Panc1 (cell line): ENCODE measurements around the gene ZNF587B. TPM values are rescaled to one million over a fixed set of nuclear protein-coding genes. Genes with fewer than 3 reads are reported as not detected.
"Not testable (repeated sequence)": the region's sequence is repeated elsewhere in the genome, so short reads cannot be mapped to it uniquely, and the experiment has no call there.

Experiments used
- ATAC-seq: fragments of 200-7000 bp; cut with Tn5 transposase; 2 replicates; pipeline ENCODE4 v1.9.1; 2020; ENCODE audit warnings: mild to moderate bottlenecking, moderate library complexity
- BruUV-seq: library from RNA; stranded (reverse); fragments of 400-500 nt; replicated peaks from 2 replicates; lab custom pipeline; 2021; lab: Mats Ljungman, UMichigan
- CTCF ChIA-PET: fragments of 300-600 bp; sonication (Branson Sonifier 250); formaldehyde crosslinking; loops from one replicate; lab custom pipeline; 2022; ENCODE audit warnings: antibody characterized with exemption; lab: Charles Lee
- POLR2A ChIA-PET: fragments of 300-600 bp; sonication (Branson Sonifier 250); formaldehyde crosslinking; loops from one replicate; lab custom pipeline; 2022; ENCODE audit warnings: antibody characterized with exemption; lab: Charles Lee
- DNase-seq: peaks from one replicate; pipeline ENCODE4 v3.0.0-alpha.2; 2010; ENCODE audit warnings: low read depth, low spot score
- H3K27ac ChIP-seq: 2 replicates; pipeline ENCODE4 v1.5.1; 2011; ENCODE audit warnings: mild to moderate bottlenecking, low read length, inconsistent platforms
- H3K27me3 ChIP-seq: fragments of 200-500 bp; sonication (Bioruptor generic); 2 replicates; pipeline ENCODE4 v1.6.0; 2014; ENCODE audit warnings: low read length, inconsistent platforms; ENCODE audit not compliant: control insufficient read depth, insufficient read depth
- H3K36me3 ChIP-seq: fragments of 200-500 bp; sonication (Bioruptor generic); 2 replicates; pipeline ENCODE4 v1.5.1; 2014; ENCODE audit warnings: inconsistent platforms, mild to moderate bottlenecking, low read length, moderate library complexity; ENCODE audit not compliant: control insufficient read depth, insufficient read depth
- H3K4me1 ChIP-seq: 2 replicates; pipeline ENCODE4 v1.5.1; 2011; ENCODE audit warnings: inconsistent platforms, mild to moderate bottlenecking, low read length, moderate library complexity; ENCODE audit not compliant: control insufficient read depth, insufficient read depth
- H3K4me3 ChIP-seq, 2 experiments: 2 replicates each; pipeline ENCODE4 v1.5.1; 2011 to 2012; ENCODE audit warnings: low read depth in 2 of 2, low read length in 2 of 2, mild to moderate bottlenecking in 2 of 2, inconsistent platforms in 1 of 2, moderate library complexity in 1 of 2
- H3K9me3 ChIP-seq: fragments of 200-500 bp; sonication (Bioruptor generic); 2 replicates; pipeline ENCODE4 v1.5.1; 2014; ENCODE audit warnings: low read depth, mild to moderate bottlenecking, inconsistent platforms, low read length, moderate library complexity; ENCODE audit not compliant: control insufficient read depth, insufficient read depth
- CTCF ChIP-seq: fragments of 450-650 bp; IDR thresholded peaks from 2 replicates; pipeline ENCODE4 v1.5.1; 2017; ENCODE audit warnings: mild to moderate bottlenecking
- POLR2AphosphoS5 ChIP-seq: IDR thresholded peaks from 2 replicates; pipeline ENCODE4 v1.6.1; 2012; ENCODE audit warnings: mild to moderate bottlenecking, low read depth, low read length, moderate library complexity
- REST ChIP-seq, 2 experiments: IDR thresholded peaks; 2 replicates each; pipeline ENCODE4 v1.6.1; 2011 to 2012; ENCODE audit warnings: low read depth in 2 of 2, control low read depth in 1 of 2, low read length in 1 of 2, mild to moderate bottlenecking in 1 of 2, moderate library complexity in 1 of 2; ENCODE audit not compliant: insufficient read depth in 1 of 2
- SIN3A ChIP-seq: IDR thresholded peaks from 2 replicates; pipeline ENCODE4 v1.6.1; 2012; ENCODE audit warnings: low read depth, mild to moderate bottlenecking, low read length, moderate library complexity, borderline replicate concordance; ENCODE audit not compliant: insufficient read depth
- TCF7L2 ChIP-seq: IDR thresholded peaks from 2 replicates; pipeline ENCODE4 v1.6.1; 2011; ENCODE audit warnings: mild to moderate bottlenecking, low read depth, low read length, inconsistent platforms
- in situ Hi-C: cut with HindIII; loops from 2 replicates; pipeline ENCODE4 v1.10.0; 2016; ENCODE audit warnings: low sequenced_read_pairs, low pct_unique_long_range_greater_than_20kb
- intact Hi-C: fragments of 100-400 bp; cut with micrococcal nuclease; formaldehyde crosslinking; loops from one replicate; pipeline ENCODE4 v1.10.0; 2022; ENCODE audit not compliant: unreplicated experiment
- total RNA-seq: library from RNA; stranded (reverse); gene quantifications from one replicate; pipeline ENCODE4 v1.2.1, GENCODE V29; 2021; ENCODE audit not compliant: unreplicated experiment

ZNF587B gene
- total RNA-seq, 1 experiment from 2014 or later: 17.6 TPM

GRCh38 chr19:57870225-57870624 lies 40.1 kb downstream of the ZNF587B start:
- H3K4me1 ChIP-seq: no peaks in the 10 kb centered on the region
- peaks cover 49% of the 10 kb centered on the region for H3K9me3 ChIP-seq
- H3K4me3 ChIP-seq: no peak overlapping the region
- DNase-seq: no peak
- intact Hi-C loops: no loop called here
- H3K27ac ChIP-seq: no peak overlapping the region
- BruUV-seq: no TSS peak
- TF ChIP-seq REST (IDR thresholded peaks at IDR 0.05; ENCODE audit: insufficient read depth in 1 of 2, low read depth in 2 of 2, low read length in 1 of 2) (no peak), POLR2AphosphoS5 (no peak), CTCF (no peak), TCF7L2 (no peak), SIN3A (no peak)
- POLR2A ChIA-PET: no interaction called here
- no peaks in the 10 kb centered on the region for H3K27me3 ChIP-seq
- CTCF ChIA-PET: no interaction called here
- peaks cover 4% of the 10 kb centered on the region; the same call in 1 of the 2 replicates for H3K36me3 ChIP-seq
- ATAC-seq: no peak
- in situ Hi-C loops: no loop called here

GRCh38 chr19:57872450-57872849 lies 42.4 kb downstream of the ZNF587B start:
- in situ Hi-C loops (no loop called here), intact Hi-C loops (no loop called here)
- ATAC-seq (no peak), DNase-seq (no peak)
- Histone ChIP-seq H3K4me1 (no peaks in the 10 kb centered on the region), H3K9me3 (peaks cover 44% of the 10 kb centered on the region), H3K4me3 (no peak overlapping the region), H3K36me3 (no peaks in the 10 kb centered on the region), H3K27me3 (no peaks in the 10 kb centered on the region), H3K27ac (no peak overlapping the region)
- TF ChIP-seq TCF7L2 (no peak), POLR2AphosphoS5 (no peak; the same call in 1 of the 2 replicates), SIN3A (no peak), CTCF (no peak), REST (IDR thresholded peaks at IDR 0.05; ENCODE audit: insufficient read depth in 1 of 2, low read depth in 2 of 2, low read length in 1 of 2) (no peak)
- ChIA-PET CTCF (no interaction called here), POLR2A (no interaction called here)
- no TSS peak for BruUV-seq

- H3K4me1 ChIP-seq, CTCF ChIA-PET, H3K4me3 ChIP-seq, DNase-seq, intact Hi-C loops, H3K27me3 ChIP-seq, H3K36me3 ChIP-seq, ATAC-seq, H3K27ac ChIP-seq, in situ Hi-C loops, POLR2A ChIA-PET, BruUV-seq: not testable (repeated sequence)
- peaks cover 38% of the 10 kb centered on the region for H3K9me3 ChIP-seq
Observed at GRCh38 chr19:57873883-57874799, 44.0 kb downstream of the ZNF587B start.
